K562 (cell line): Measurements from ENCODE around the gene PARD3. TPM values are rescaled to one million over a fixed set of nuclear protein-coding genes. Genes with fewer than 3 reads are reported as not detected.

Experiments
- ARID3B ChIP-seq: fragments of 250-450 bp; sonication (Bioruptor Pico); IDR thresholded peaks from 2 replicates; pipeline ENCODE4 v1.4.0; 2020; ENCODE audit warnings: borderline replicate concordance
- CTCF ChIP-seq, 3 experiments: IDR thresholded peaks in 2 of 3; conservative IDR thresholded peaks in 1 of 3; 2 replicates each; pipeline ENCODE4 v1.5.1; 2011 to 2012; ENCODE audit warnings: low read length in 3 of 3, mild to moderate bottlenecking in 3 of 3, control low read depth in 2 of 3, improper control_type of control experiment in 1 of 3, inconsistent platforms in 1 of 3, low read depth in 1 of 3, mixed read lengths in 1 of 3, moderate library complexity in 1 of 3; ENCODE audit not compliant: insufficient read depth in 2 of 3
- ETV6 ChIP-seq, 3 experiments: fragments of 150-350 bp in 1 of 3; sonication (generic) in 1 of 3; formaldehyde crosslinking in 1 of 3; IDR thresholded peaks; 2 replicates each; pipeline versions ENCODE4 v1.6.1 to v1.8.0; 2014 to 2022; ENCODE audit warnings: borderline replicate concordance in 2 of 3, low read depth in 2 of 3, antibody characterized with exemption in 1 of 3, low read length in 1 of 3, mild to moderate bottlenecking in 1 of 3, missing genetic modification reagents in 1 of 3
- HMGN3 ChIP-seq: IDR thresholded peaks from 2 replicates; pipeline ENCODE4 v1.6.1; 2011; ENCODE audit warnings: borderline replicate concordance, low read depth, mild to moderate bottlenecking, mixed read lengths, low read length; ENCODE audit not compliant: insufficient read length; ENCODE audit errors: extremely low read depth
- ILF3 ChIP-seq: fragments of 450-650 bp; IDR thresholded peaks from 2 replicates; pipeline ENCODE4 v1.6.1; 2018; ENCODE audit warnings: antibody characterized with exemption, mild to moderate bottlenecking, moderate library complexity, borderline replicate concordance
- KAT2B ChIP-seq: IDR thresholded peaks from one replicate; pipeline ENCODE4 v1.6.1; 2012; ENCODE audit warnings: low read depth, mild to moderate bottlenecking, control low read depth, inconsistent platforms, low read length, moderate library complexity
- NCOA4 ChIP-seq: fragments of 450-650 bp; IDR thresholded peaks from 2 replicates; pipeline ENCODE4 v1.6.1; 2018; ENCODE audit warnings: mild to moderate bottlenecking; ENCODE audit not compliant: partially characterized antibody
- NR1H2 ChIP-seq: sonication (generic); formaldehyde crosslinking; IDR thresholded peaks from 2 replicates; pipeline ENCODE4 v1.4.0; 2020; ENCODE audit warnings: mild to moderate bottlenecking, missing genetic modification reagents
- ZKSCAN1 ChIP-seq: fragments of 150-350 bp; IDR thresholded peaks from 2 replicates; pipeline ENCODE4 v1.6.1; 2016; ENCODE audit warnings: low read depth, low read length
- ZNF740 ChIP-seq, 3 experiments: fragments of 200-800 bp in 1 of 3; sonication (Bioruptor generic) in 1 of 3; sonication (generic) in 1 of 3; formaldehyde crosslinking in 1 of 3; IDR thresholded peaks; 2 replicates each; pipeline versions ENCODE4 v1.6.1 to v1.8.0; 2016 to 2022; ENCODE audit warnings: mild to moderate bottlenecking in 2 of 3, missing compliant biosample characterization in 2 of 3, missing genetic modification characterization in 2 of 3, missing genetic modification reagents in 1 of 3
- ZNF766 ChIP-seq: fragments of 200-800 bp; sonication (Bioruptor generic); conservative IDR thresholded peaks from 2 replicates; pipeline ENCODE4 v1.6.1; 2016; ENCODE audit warnings: missing genetic modification characterization, missing compliant biosample characterization
- ZNF778 ChIP-seq: fragments of 450-650 bp; formaldehyde crosslinking; IDR thresholded peaks from 2 replicates; pipeline ENCODE4 v1.4.0; 2020; ENCODE audit warnings: mild to moderate bottlenecking, moderate library complexity
- polyA plus RNA-seq, 8 experiments: library from polyadenylated mRNA; depleted of rRNA in 4 of 8; stranded (reverse) in 5 of 8; unstranded in 3 of 8; fragments of >200 nt; fragmentation: Nextera tagmentation in 2 of 8; fragmentation: Illumina TruSeq in 1 of 8; extraction: Ambion mirVana in 2 of 8; extraction: Trizol in 1 of 8; gene quantifications; 2 replicates each; pipeline versions ENCODE4 v1.2.1 to v1.2.3, GENCODE V29; 2011 to 2014; ENCODE audit warnings: inconsistent platforms in 1 of 8, missing spikeins in 1 of 8
- total RNA-seq, 7 experiments: library from RNA; depleted of rRNA in 6 of 7; stranded (reverse); fragments of >200 nt in 6 of 7; fragmentation: Illumina TruSeq in 2 of 7; extraction: Trizol in 2 of 7; gene quantifications; 2 replicates each; pipeline versions ENCODE4 v1.2.1 to v1.2.3, GENCODE V29; 2011 to 2021; ENCODE audit warnings: low replicate concordance in 1 of 7

PARD3 gene
- total and polyA plus RNA-seq, 9 of the 15 experiments (the other 6 are each of a cell fraction or from before 2014, with no cell fraction given) = 2.7 to 11.7 (median 7.7) TPM

- TF ChIP-seq ETV6 (IDR thresholded peaks at IDR 0.05; ENCODE audit: borderline replicate concordance in 1 of 2, low read depth in 2 of 2, low read length in 1 of 2) (no peak), ETV6 (CRISPR knock-in tag; IDR thresholded peaks at IDR 0.05; ENCODE audit: borderline replicate concordance) (no peak), KAT2B (no peak), HMGN3 (no peak), CTCF (IDR thresholded peaks at IDR 0.05 in 2 of 3, conservative IDR thresholded peaks at IDR 0.05 in 1 of 3; ENCODE audit: insufficient read depth in 2 of 3, low read depth in 1 of 3, low read length in 3 of 3) (no peak), ZNF778 (CRISPR knock-in tag) (no peak), ZNF740 (CRISPR knock-in tag; IDR thresholded peaks at IDR 0.05) (no peak), ZNF740 (tag; IDR thresholded peaks at IDR 0.05) (no peak), ZNF766 (no peak), ILF3 (no peak), ZKSCAN1 (no peak), NR1H2 (CRISPR knock-in tag) (no peak), NCOA4 (no peak), ARID3B (no peak)
These were observed 445.0 kb downstream of the PARD3 start (continued) for GRCh38 chr10:34370126-34370525.
